ENCODE data around the gene FKBP8.

FKBP8 gene

GRCh38 chr19:18495204-18495911 is 48.0 kb downstream of the FKBP8 start:
- TF ChIP-seq TCF4 (CRISPR knock-in tag; IDR thresholded peaks at IDR 0.05; ENCODE audit: borderline replicate concordance) (no peak), ZNF70 (CRISPR knock-in tag; IDR thresholded peaks at IDR 0.05) (no peak), ZFP3 (CRISPR knock-in tag; IDR thresholded peaks at IDR 0.05) (no peak), GLIS3 (CRISPR knock-in tag; IDR thresholded peaks at IDR 0.05) (no peak), ESRRG (CRISPR knock-in tag; IDR thresholded peaks at IDR 0.05) (no peak)
- no peak; the same call in 2 of the 3 replicates for ATAC-seq

- no peak for ATAC-seq
- TF ChIP-seq BACH2 (CRISPR knock-in tag; IDR thresholded peaks at IDR 0.05; ENCODE audit: borderline replicate concordance): no peak
- TF ChIP-seq ZNF8 (CRISPR knock-in tag; IDR thresholded peaks at IDR 0.05): no peak
- TF ChIP-seq RARB (CRISPR knock-in tag; IDR thresholded peaks at IDR 0.05): no peak
- TF ChIP-seq PATZ1 (CRISPR knock-in tag; IDR thresholded peaks at IDR 0.05; ENCODE audit: borderline replicate concordance): no peak
- no peak for TF ChIP-seq CREB5 (CRISPR knock-in tag; IDR thresholded peaks at IDR 0.05; ENCODE audit: low read depth)
- TF ChIP-seq POU6F1 (CRISPR knock-in tag; IDR thresholded peaks at IDR 0.05; ENCODE audit: borderline replicate concordance, low read depth): no peak
- TF ChIP-seq CSDC2 (CRISPR knock-in tag; IDR thresholded peaks at IDR 0.05): no peak
- TF ChIP-seq TOX (CRISPR knock-in tag; IDR thresholded peaks at IDR 0.05; ENCODE audit: borderline replicate concordance): no peak
- no peak for TF ChIP-seq PPARA (CRISPR knock-in tag; IDR thresholded peaks at IDR 0.05; ENCODE audit: borderline replicate concordance)
- no peak for TF ChIP-seq ZNF565 (CRISPR knock-in tag; conservative IDR thresholded peaks at IDR 0.05; ENCODE audit: low read depth)
- TF ChIP-seq TCF4 (CRISPR knock-in tag; IDR thresholded peaks at IDR 0.05; ENCODE audit: borderline replicate concordance): no peak
- no peak for TF ChIP-seq ZFP30 (CRISPR knock-in tag; IDR thresholded peaks at IDR 0.05)
- no peak for TF ChIP-seq ZFP3 (CRISPR knock-in tag; IDR thresholded peaks at IDR 0.05)
- TF ChIP-seq OSR1 (CRISPR knock-in tag; IDR thresholded peaks at IDR 0.05): no peak
- TF ChIP-seq GLIS3 (CRISPR knock-in tag; IDR thresholded peaks at IDR 0.05): no peak
- no peak for TF ChIP-seq ZC3H10 (CRISPR knock-in tag; IDR thresholded peaks at IDR 0.05)
- TF ChIP-seq ISL1 (CRISPR knock-in tag; IDR thresholded peaks at IDR 0.05): no peak
- no peak for TF ChIP-seq TSHZ2 (CRISPR knock-in tag; IDR thresholded peaks at IDR 0.05)
- TF ChIP-seq ZNF70 (CRISPR knock-in tag; IDR thresholded peaks at IDR 0.05): no peak
- TF ChIP-seq ESRRG (CRISPR knock-in tag; IDR thresholded peaks at IDR 0.05): no peak
Measured at GRCh38 chr19:18494267-18494607, 49.1 kb downstream of the FKBP8 start.

GRCh38 chr19:18493440-18494266 is 49.7 kb downstream of the FKBP8 start:
- TF ChIP-seq ZFP30 (CRISPR knock-in tag; IDR thresholded peaks at IDR 0.05) (no peak), ZFP3 (CRISPR knock-in tag; IDR thresholded peaks at IDR 0.05) (no peak), CSRNP3 (CRISPR knock-in tag; IDR thresholded peaks at IDR 0.05) (no peak), TSHZ2 (CRISPR knock-in tag; IDR thresholded peaks at IDR 0.05) (no peak), ZNF565 (CRISPR knock-in tag; conservative IDR thresholded peaks at IDR 0.05; ENCODE audit: low read depth) (no peak), CSDC2 (CRISPR knock-in tag; IDR thresholded peaks at IDR 0.05) (no peak), ESRRG (CRISPR knock-in tag; IDR thresholded peaks at IDR 0.05) (no peak), ZNF8 (CRISPR knock-in tag; IDR thresholded peaks at IDR 0.05) (no peak), SNAI2 (CRISPR knock-in tag; IDR thresholded peaks at IDR 0.05) (no peak), ZC3H10 (CRISPR knock-in tag; IDR thresholded peaks at IDR 0.05) (no peak), TCF4 (CRISPR knock-in tag; IDR thresholded peaks at IDR 0.05; ENCODE audit: borderline replicate concordance) (no peak), OSR1 (CRISPR knock-in tag; IDR thresholded peaks at IDR 0.05) (no peak), ARNTL (CRISPR knock-in tag; IDR thresholded peaks at IDR 0.05; ENCODE audit: borderline replicate concordance, low read depth) (no peak), GLIS3 (CRISPR knock-in tag; IDR thresholded peaks at IDR 0.05) (no peak), TOX (CRISPR knock-in tag; IDR thresholded peaks at IDR 0.05; ENCODE audit: borderline replicate concordance) (no peak)
- no peak for ATAC-seq
